Endothelial cell of umbilical vein (primary cell): ENCODE data around the gene COL6A3. TPM values are rescaled to one million over a fixed set of nuclear protein-coding genes. Genes with fewer than 3 reads are reported as not detected.

Experiments
- BruUV-seq: library from RNA; stranded (reverse); fragments of 400-500 nt; replicated peaks from 2 replicates; lab custom pipeline; 2021; lab: Mats Ljungman, UMichigan
- CTCF ChIA-PET: fragments of 300-600, 350-600 bp; sonication (Branson Sonifier 250); formaldehyde crosslinking; loops from one replicate; lab custom pipeline; 2021; ENCODE audit warnings: antibody characterized with exemption, inconsistent platforms; lab: Charles Lee
- POLR2A ChIA-PET: fragments of 300-600, 350-600 bp; sonication (Branson Sonifier 250); formaldehyde crosslinking; loops from one replicate; lab custom pipeline; 2021; ENCODE audit warnings: antibody characterized with exemption, inconsistent platforms; lab: Charles Lee
- DNase-seq: peaks from one replicate; pipeline ENCODE4 v3.0.0-alpha.2; 2011; ENCODE audit warnings: low read depth, low spot score
- FAIRE-seq: peaks from 2 replicates; lab custom pipeline; 2011; peaks lifted over from hg19 to GRCh38; lab: Jason Lieb, UNC
- H2AFZ ChIP-seq: 2 replicates; pipeline ENCODE4 v1.6.0; 2012; ENCODE audit warnings: low read depth, low read length, control low read depth, inconsistent platforms
- H3K27ac ChIP-seq: 2 replicates; pipeline ENCODE4 v1.5.1; 2011; ENCODE audit warnings: low read depth, mild to moderate bottlenecking, control low read depth, low read length, moderate library complexity; ENCODE audit not compliant: insufficient read depth
- H3K27me3 ChIP-seq, 2 experiments: 2 replicates each; pipeline versions ENCODE4 v1.6.0 to v1.6.1; 2011; ENCODE audit warnings: low read length in 2 of 2, mixed read lengths in 1 of 2; ENCODE audit not compliant: control insufficient read depth in 2 of 2, insufficient read depth in 2 of 2
- H3K36me3 ChIP-seq, 2 experiments: 2 replicates in 1 of 2; 3 replicates in 1 of 2; pipeline ENCODE4 v1.5.1; 2011; ENCODE audit warnings: low read length in 2 of 2, mild to moderate bottlenecking in 1 of 2, moderate library complexity in 1 of 2; ENCODE audit not compliant: control insufficient read depth in 2 of 2, insufficient read depth in 2 of 2; ENCODE audit errors: extremely low read depth in 1 of 2
- H3K4me1 ChIP-seq: 3 replicates; pipeline ENCODE4 v1.5.1; 2011; ENCODE audit warnings: mild to moderate bottlenecking, low read length; ENCODE audit not compliant: control insufficient read depth, insufficient read depth; ENCODE audit errors: extremely low read depth
- H3K4me2 ChIP-seq: 2 replicates; pipeline ENCODE4 v1.6.1; 2011; ENCODE audit warnings: low read length, control low read depth, mixed read lengths; ENCODE audit not compliant: insufficient read depth
- H3K4me3 ChIP-seq, 3 experiments: fragments of 200-600 bp in 1 of 3; sonication (generic), shearing (Covaris generic) in 1 of 3; replicated peaks in 1 of 3; 2 replicates each; pipeline ENCODE4 v1.5.1; 2011 to 2016; ENCODE audit warnings: control low read depth in 3 of 3, low read length in 3 of 3, mild to moderate bottlenecking in 2 of 3, inconsistent platforms in 1 of 3, low read depth in 1 of 3, moderate library complexity in 1 of 3; ENCODE audit not compliant: insufficient read depth in 1 of 3
- H3K79me2 ChIP-seq: 2 replicates; pipeline ENCODE4 v1.6.0; 2012; ENCODE audit warnings: low read length, inconsistent platforms; ENCODE audit not compliant: control insufficient read depth, insufficient read depth
- H3K9ac ChIP-seq: replicated peaks from 2 replicates; pipeline ENCODE3; 2011; ENCODE audit warnings: low read length, control low read depth; ENCODE audit not compliant: insufficient read depth; ENCODE audit errors: extremely low read depth
- H3K9me1 ChIP-seq: replicated peaks from 3 replicates; pipeline ENCODE4 v1.6.0; 2011; ENCODE audit warnings: mild to moderate bottlenecking, low read length; ENCODE audit not compliant: control insufficient read depth, insufficient read depth; ENCODE audit errors: extremely low read depth
- H3K9me3 ChIP-seq: replicated peaks from 2 replicates; pipeline ENCODE4 v1.5.1; 2012; ENCODE audit warnings: low read length, inconsistent platforms; ENCODE audit not compliant: control insufficient read depth, insufficient read depth
- H4K20me1 ChIP-seq: replicated peaks from 2 replicates; pipeline ENCODE3; 2011; ENCODE audit warnings: mild to moderate bottlenecking, low read length; ENCODE audit not compliant: control insufficient read depth, insufficient read depth; ENCODE audit errors: extremely low read depth
- EZH2 ChIP-seq: IDR thresholded peaks from 2 replicates; pipeline ENCODE4 v1.6.1; 2012; ENCODE audit warnings: borderline replicate concordance, low read depth, mild to moderate bottlenecking, moderate library complexity, low read length, inconsistent platforms; ENCODE audit not compliant: severe bottlenecking
- dilution Hi-C: fragments of 300-500 bp; cut with MboI; formaldehyde crosslinking; loops from one replicate; pipeline ENCODE4 v1.15.0; 2019; ENCODE audit warnings: low sequenced_read_pairs; ENCODE audit not compliant: extremely low pct_ligation_motif_present
- intact Hi-C: fragments of 100-400 bp; cut with micrococcal nuclease; formaldehyde crosslinking; loops from one replicate; pipeline ENCODE4 v1.10.0; 2022
- polyA plus RNA-seq, 4 experiments: library from polyadenylated mRNA; depleted of rRNA in 3 of 4; stranded (reverse) in 3 of 4; unstranded in 1 of 4; fragments of >200 nt; gene quantifications; 2 replicates each; pipeline versions ENCODE4 v1.2.1 to v1.2.3, GENCODE V29; 2011 to 2012; ENCODE audit warnings: missing spikeins in 1 of 4
- total RNA-seq: library from RNA; stranded (reverse); gene quantifications from 2 replicates; pipeline ENCODE4 v1.2.3, GENCODE V29; 2021
- TF ChIP-seq, protein P1 (sequence below), 2 donors: IDR thresholded peaks; 1 replicate in 1 of 2; 2 replicates in 1 of 2; pipeline ENCODE4 v1.5.1; 2011; ENCODE audit warnings: low read length in 2 of 2, mild to moderate bottlenecking in 2 of 2, moderate library complexity in 2 of 2, control low read depth in 1 of 2, inconsistent platforms in 1 of 2, low read depth in 1 of 2; ENCODE audit not compliant: insufficient read depth in 1 of 2; ENCODE audit errors: extremely low read depth in 1 of 2

Gene COL6A3
- total and polyA plus RNA-seq, 2 donors (not counting 3 experiments of a cell fraction or from before 2014, with no cell fraction given), result 0.03 TPM; not detected in 1

DNA sequence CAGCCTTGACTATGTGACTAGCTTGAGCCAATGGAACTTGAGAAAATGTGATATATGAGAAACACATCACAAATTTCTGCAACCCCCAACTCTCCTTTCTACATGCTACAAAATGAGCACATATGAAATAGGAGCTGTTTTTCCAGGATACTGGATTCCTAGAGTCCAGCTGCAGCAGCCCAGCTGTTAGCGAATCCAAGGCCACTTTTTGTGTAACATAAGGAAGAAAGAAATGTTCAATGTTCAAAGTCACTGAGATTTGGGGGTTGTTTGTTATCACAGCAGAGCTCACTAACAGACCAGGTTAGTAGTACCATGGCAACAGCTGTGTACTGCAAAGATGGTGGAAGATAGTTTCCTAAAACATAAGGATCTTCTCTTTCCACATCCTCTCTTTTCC is 12.6 kb upstream of the COL6A3 start:
- no peaks in the 10 kb centered on the region for H3K9me3 ChIP-seq
- H3K4me2 ChIP-seq, result no peak overlapping the region
- ChIA-PET CTCF (interaction anchor here (1.2 to 2.2 kb wide), 3 partner anchors 14 to 145 kb away, joined by 3 to 10 read pairs (median 5); no protein-coding TSS in a partner anchor), POLR2A (interaction anchor here (0.7 kb wide), 1 partner anchor 1045 kb away, joined by 10 read pairs; no protein-coding TSS in a partner anchor)
- H2AFZ ChIP-seq, result no peak overlapping the region
- peaks cover 5% of the 10 kb centered on the region for H3K4me1 ChIP-seq
- dilution Hi-C loops (no loop called here), intact Hi-C loops (no loop called here)
- H3K9me1 ChIP-seq, result no peaks in the 10 kb centered on the region
- H3K79me2 ChIP-seq, result no peaks in the 10 kb centered on the region
- DNase-seq (no peak), FAIRE-seq (no peak)
- H3K9ac ChIP-seq, result no peak overlapping the region
- no peak overlapping the region for H3K4me3 ChIP-seq
- BruUV-seq, result no TSS peak
- H4K20me1 ChIP-seq, result no peaks in the 10 kb centered on the region
- H3K27ac ChIP-seq, result no peak overlapping the region
- TF ChIP-seq, protein P1, sequence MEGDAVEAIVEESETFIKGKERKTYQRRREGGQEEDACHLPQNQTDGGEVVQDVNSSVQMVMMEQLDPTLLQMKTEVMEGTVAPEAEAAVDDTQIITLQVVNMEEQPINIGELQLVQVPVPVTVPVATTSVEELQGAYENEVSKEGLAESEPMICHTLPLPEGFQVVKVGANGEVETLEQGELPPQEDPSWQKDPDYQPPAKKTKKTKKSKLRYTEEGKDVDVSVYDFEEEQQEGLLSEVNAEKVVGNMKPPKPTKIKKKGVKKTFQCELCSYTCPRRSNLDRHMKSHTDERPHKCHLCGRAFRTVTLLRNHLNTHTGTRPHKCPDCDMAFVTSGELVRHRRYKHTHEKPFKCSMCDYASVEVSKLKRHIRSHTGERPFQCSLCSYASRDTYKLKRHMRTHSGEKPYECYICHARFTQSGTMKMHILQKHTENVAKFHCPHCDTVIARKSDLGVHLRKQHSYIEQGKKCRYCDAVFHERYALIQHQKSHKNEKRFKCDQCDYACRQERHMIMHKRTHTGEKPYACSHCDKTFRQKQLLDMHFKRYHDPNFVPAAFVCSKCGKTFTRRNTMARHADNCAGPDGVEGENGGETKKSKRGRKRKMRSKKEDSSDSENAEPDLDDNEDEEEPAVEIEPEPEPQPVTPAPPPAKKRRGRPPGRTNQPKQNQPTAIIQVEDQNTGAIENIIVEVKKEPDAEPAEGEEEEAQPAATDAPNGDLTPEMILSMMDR (IDR thresholded peaks at IDR 0.05; ENCODE audit: extremely low read depth in 1 of 2, insufficient read depth in 1 of 2, low read depth in 1 of 2, low read length in 2 of 2), result no peak
- TF ChIP-seq EZH2, result no peak
- H3K27me3 ChIP-seq, result peaks cover 15 to 24% of the 10 kb centered on the region in 2 experiments
- H3K36me3 ChIP-seq, result no peaks in the 10 kb centered on the region

DNA sequence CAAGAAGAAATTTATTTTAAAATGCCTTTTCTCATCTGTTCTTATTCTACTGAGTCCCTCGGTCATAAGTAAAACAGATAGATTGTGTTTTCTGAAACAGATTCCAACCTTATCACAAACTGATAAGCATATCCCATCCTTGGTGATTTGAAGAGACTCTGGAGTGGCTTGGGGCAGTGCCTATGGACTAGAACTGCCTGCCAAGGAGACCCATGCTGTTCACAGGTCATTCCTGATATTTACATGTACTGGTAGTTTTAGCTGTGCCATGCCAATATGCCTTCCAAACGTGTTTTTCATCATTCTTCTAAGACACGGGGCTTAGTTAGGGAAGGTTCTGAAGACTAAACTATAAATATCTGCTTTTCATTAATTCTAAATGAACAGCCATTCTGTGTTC is 11.4 kb upstream of the COL6A3 start:
- Histone ChIP-seq H3K4me3 (no peak overlapping the region), H3K27ac (no peak overlapping the region), H3K27me3 (peaks cover 18 to 24% of the 10 kb centered on the region in 2 experiments), H3K9me3 (no peaks in the 10 kb centered on the region), H3K9me1 (no peaks in the 10 kb centered on the region), H3K9ac (no peak overlapping the region), H4K20me1 (no peaks in the 10 kb centered on the region), H3K36me3 (no peaks in the 10 kb centered on the region), H2AFZ (no peak overlapping the region), H3K4me2 (no peak overlapping the region), H3K79me2 (no peaks in the 10 kb centered on the region), H3K4me1 (peaks cover 5% of the 10 kb centered on the region)
- POLR2A ChIA-PET, result no interaction called here
- FAIRE-seq (no peak), DNase-seq (no peak)
- intact Hi-C loops (no loop called here), dilution Hi-C loops (no loop called here)
- no TSS peak for BruUV-seq
- TF ChIP-seq, protein P1 (IDR thresholded peaks at IDR 0.05; ENCODE audit: extremely low read depth in 1 of 2, insufficient read depth in 1 of 2, low read depth in 1 of 2, low read length in 2 of 2), result no peak
- CTCF ChIA-PET, result no interaction called here
